ENCODE measurements around the gene TBC1D2B. TPM values are rescaled to one million over a fixed set of nuclear protein-coding genes. Genes with fewer than 3 reads are reported as not detected.
"Not testable (repeated sequence)": the region's sequence is repeated elsewhere in the genome, so short reads cannot be mapped to it uniquely, and the experiment has no call there.

TBC1D2B gene
- total and polyA plus RNA-seq, 9 donors: 42.3 to 146 (median 115) TPM

DNA sequence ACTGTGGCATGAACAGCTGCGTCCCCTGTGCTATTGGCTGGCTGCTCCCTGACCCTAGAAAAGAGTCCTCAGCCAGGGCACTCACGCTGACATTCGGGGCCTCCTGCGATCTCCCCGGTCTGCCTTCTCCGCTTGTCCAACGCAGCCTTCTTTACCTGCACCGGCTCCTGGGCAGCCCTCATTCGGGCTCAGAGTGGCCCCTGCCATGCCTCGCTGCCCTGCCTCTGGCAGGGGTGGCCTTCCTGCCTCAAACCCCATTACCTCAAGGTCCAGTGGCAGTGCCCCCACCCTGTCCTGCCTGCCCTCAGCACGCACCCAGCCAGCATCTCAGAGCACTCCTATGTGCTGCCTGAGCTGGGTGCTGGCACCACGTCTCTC is 86.5 kb downstream of the TBC1D2B start:
- TF ChIP-seq CTCF (IDR thresholded peaks at IDR 0.05) (no peak), EP300 (IDR thresholded peaks at IDR 0.05) (no peak), POLR2A (IDR thresholded peaks at IDR 0.05) (no peak)
- Histone ChIP-seq H3K36me3 (no peaks in the 10 kb centered on the region), H3K27me3 (no peaks in the 10 kb centered on the region), H3K27ac (peak overlapping the region in 1 of 2 donors; percentile 79), H3K4me3 (no peak overlapping the region), H3K4me1 (ENCODE audit: insufficient read depth) (peaks cover 44% of the 10 kb centered on the region), H3K9me3 (no peaks in the 10 kb centered on the region)
- 59 to 80% (median 61%) methylated on average over 12 of the region's 12 CpGs for WGBS, 3 donors
- intact Hi-C loops (cut with DNase I): no loop called here
- DNase-seq: peak in 3 of 5 donors; percentile 48 to 52 (median 49)

DNA sequence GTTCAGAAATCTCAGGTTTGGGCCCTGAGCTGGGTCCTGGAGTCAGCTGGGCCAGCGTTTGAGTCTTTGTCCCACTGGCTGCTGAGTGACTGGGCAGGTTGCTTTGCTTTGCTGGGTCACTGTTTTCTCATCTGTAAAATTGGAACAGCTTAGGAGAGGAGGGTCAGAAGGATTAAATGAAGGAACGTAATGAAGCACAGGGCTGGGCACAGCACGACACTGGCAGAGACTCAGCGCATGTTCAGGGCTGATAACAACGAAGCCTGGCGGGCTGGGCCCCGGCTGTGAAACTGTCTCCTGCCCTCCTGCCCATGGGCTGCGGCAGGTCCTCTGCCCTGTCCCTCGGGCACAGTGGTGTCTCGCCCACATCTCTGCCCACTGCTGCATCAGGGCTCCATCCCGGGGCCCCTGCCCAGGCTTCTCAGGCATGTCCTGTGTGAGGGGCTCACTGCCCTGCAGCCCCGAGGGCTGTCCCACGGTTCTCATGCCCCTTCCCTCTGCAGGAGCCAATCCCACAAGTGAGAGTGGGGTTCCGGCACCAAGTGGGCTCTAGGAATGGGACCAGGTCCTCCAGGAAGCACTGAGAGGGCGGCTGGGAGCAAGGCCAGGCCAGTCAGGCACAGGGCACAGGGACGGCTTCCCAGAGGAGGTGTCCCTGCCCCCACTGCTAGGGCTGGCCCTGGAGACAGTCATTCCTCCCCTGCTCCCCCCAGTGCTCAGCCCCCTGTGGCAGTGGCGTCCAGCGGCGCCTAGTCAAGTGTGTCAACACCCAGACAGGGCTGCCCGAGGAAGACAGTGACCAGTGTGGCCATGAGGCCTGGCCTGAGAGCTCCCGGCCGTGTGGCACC is 88.0 kb downstream of the TBC1D2B start:
- intact Hi-C loops (cut with DNase I): no loop called here
- no peaks in the 10 kb centered on the region for H3K36me3 ChIP-seq
- 71 to 77% (median 74%) methylated on average over 19 to 21 of the region's 22 CpGs for WGBS, 3 donors
- TF ChIP-seq POLR2A (IDR thresholded peaks at IDR 0.05) (no peak), EP300 (IDR thresholded peaks at IDR 0.05) (no peak), CTCF (IDR thresholded peaks at IDR 0.05) (no peak)
- H3K4me3 ChIP-seq: no peak overlapping the region
- peak in 3 of 5 donors; percentile 45 to 55 (median 47) for DNase-seq
- H3K27ac ChIP-seq: peak overlapping the region in 1 of 2 donors; percentile 77
- no peaks in the 10 kb centered on the region for H3K27me3 ChIP-seq
- no peaks in the 10 kb centered on the region for H3K9me3 ChIP-seq
- H3K4me1 ChIP-seq (ENCODE audit: insufficient read depth): peaks cover 44% of the 10 kb centered on the region

- H3K36me3 ChIP-seq: no peaks in the 10 kb centered on the region
- peaks cover 42% of the 10 kb centered on the region for H3K4me1 ChIP-seq (ENCODE audit: insufficient read depth)
- H3K27me3 ChIP-seq: no peaks in the 10 kb centered on the region
- WGBS, 3 donors: 61 to 78% (median 64%) methylated on average over 33 to 34 of the region's 34 CpGs
- intact Hi-C loops (cut with DNase I): no loop called here
- peak in 4 of 5 donors; percentile 23 to 49 (median 42) for DNase-seq
- H3K4me3 ChIP-seq: no peak overlapping the region
- TF ChIP-seq EP300 (IDR thresholded peaks at IDR 0.05) (no peak), CTCF (IDR thresholded peaks at IDR 0.05) (no peak), POLR2A (IDR thresholded peaks at IDR 0.05) (no peak)
- peak overlapping the region in 1 of 2 donors; percentile 24 for H3K27ac ChIP-seq
- no peaks in the 10 kb centered on the region for H3K9me3 ChIP-seq
Observed at GRCh38 chr15:77988347-77989295, 88.9 kb downstream of the TBC1D2B start.

- H3K9me3 ChIP-seq; H3K4me3 ChIP-seq; H3K27me3 ChIP-seq; H3K36me3 ChIP-seq; intact Hi-C loops (cut with DNase I): not testable (repeated sequence)
- peaks cover 40% of the 10 kb centered on the region for H3K4me1 ChIP-seq (ENCODE audit: insufficient read depth)
- peak overlapping the region in 1 of 2 donors; percentile 24 for H3K27ac ChIP-seq
- WGBS, 3 donors: 80 to 87% (median 87%) methylated on average over 11 to 15 of the region's 15 CpGs
- DNase-seq: peak in 3 of 5 donors; percentile 8 to 24 (median 19)
Observed at GRCh38 chr15:77987765-77988136, 89.8 kb downstream of the TBC1D2B start.
